HepG2 (cell line): ENCODE measurements around the gene CTXN1. TPM values are rescaled to one million over a fixed set of nuclear protein-coding genes. Genes with fewer than 3 reads are reported as not detected.
A peak's percentile ranks its signal among the peaks of the same experiment; 100 is the strongest.

Experiments used
- CHCHD3 ChIP-seq: sonication (generic); formaldehyde crosslinking; IDR thresholded peaks from 2 replicates; pipeline ENCODE4 v1.8.0; 2022; ENCODE audit warnings: mild to moderate bottlenecking, missing genetic modification reagents, moderate library complexity
- GATAD1 ChIP-seq: IDR thresholded peaks from 2 replicates; pipeline ENCODE4 v1.6.1; 2016; ENCODE audit warnings: missing genetic modification reagents, missing compliant biosample characterization
- KLF13 ChIP-seq: sonication (generic); formaldehyde crosslinking; IDR thresholded peaks from 2 replicates; pipeline ENCODE4 v1.4.0; 2020; ENCODE audit warnings: mild to moderate bottlenecking, missing genetic modification reagents
- MEIS1 ChIP-seq: sonication (generic); formaldehyde crosslinking; IDR thresholded peaks from 2 replicates; pipeline ENCODE4 v1.9.0; 2021; ENCODE audit warnings: mild to moderate bottlenecking, missing genetic modification reagents, moderate library complexity, borderline replicate concordance
- NCOA5 ChIP-seq: sonication (generic); formaldehyde crosslinking; IDR thresholded peaks from 2 replicates; pipeline ENCODE4 v1.4.0; 2020; ENCODE audit warnings: missing genetic modification reagents
- SOX5 ChIP-seq: IDR thresholded peaks from 2 replicates; pipeline ENCODE4 v1.6.1; 2016; ENCODE audit warnings: borderline replicate concordance
- SRSF4 ChIP-seq: fragments of 200-400 bp; formaldehyde crosslinking; IDR thresholded peaks from one replicate; pipeline ENCODE4 v1.6.1; 2018; ENCODE audit warnings: mild to moderate bottlenecking, low read depth, low read length, moderate library complexity; ENCODE audit not compliant: poor library complexity, severe bottlenecking
- TCF7L2 ChIP-seq: IDR thresholded peaks from 2 replicates; pipeline ENCODE4 v1.6.1; 2011; ENCODE audit warnings: mild to moderate bottlenecking, low read depth, low read length, moderate library complexity
- ZNF572 ChIP-seq: sonication (generic); formaldehyde crosslinking; IDR thresholded peaks from 2 replicates; pipeline ENCODE4 v1.5.1; 2020; ENCODE audit warnings: mild to moderate bottlenecking, missing genetic modification reagents
- ZNF749 ChIP-seq: sonication (generic); formaldehyde crosslinking; IDR thresholded peaks from 2 replicates; pipeline ENCODE4 v1.8.0; 2022; ENCODE audit warnings: mild to moderate bottlenecking, missing genetic modification reagents, moderate library complexity, borderline replicate concordance
- ZNF850 ChIP-seq: sonication (generic); formaldehyde crosslinking; conservative IDR thresholded peaks from 2 replicates; pipeline ENCODE4 v1.9.0; 2021; ENCODE audit warnings: mild to moderate bottlenecking, missing genetic modification reagents
- polyA plus RNA-seq, 8 experiments: library from polyadenylated mRNA; depleted of rRNA in 3 of 8; stranded (reverse) in 7 of 8; unstranded in 1 of 8; fragments of >200 nt; fragmentation: Illumina TruSeq in 4 of 8; extraction: Trizol in 4 of 8; gene quantifications; 2 replicates each; pipeline versions ENCODE4 v1.2.1 to v1.2.3, GENCODE V29; 2011 to 2016; ENCODE audit warnings: low read depth in 4 of 8, missing spikeins in 1 of 8, mixed read lengths in 1 of 8; ENCODE audit not compliant: insufficient read depth in 1 of 8
- total RNA-seq, 5 experiments: library from RNA; depleted of rRNA; stranded (reverse); fragments of >200 nt; fragmentation: Illumina TruSeq; extraction: Trizol; gene quantifications; 2 replicates each; pipeline ENCODE4 v1.2.3, GENCODE V29; 2016; ENCODE audit warnings: low read depth in 1 of 5
- TF ChIP-seq, protein P1 (sequence below): sonication (generic); formaldehyde crosslinking; IDR thresholded peaks from 2 replicates; pipeline ENCODE4 v1.9.0; 2021; ENCODE audit warnings: mild to moderate bottlenecking, missing genetic modification reagents
- TF ChIP-seq, protein P2 (sequence below): sonication (generic); formaldehyde crosslinking; IDR thresholded peaks from 2 replicates; pipeline ENCODE4 v1.5.0; 2020; ENCODE audit warnings: mild to moderate bottlenecking, low read depth, missing genetic modification reagents, borderline replicate concordance
- TF ChIP-seq, protein P3 (sequence below): sonication (generic); formaldehyde crosslinking; IDR thresholded peaks from 2 replicates; pipeline ENCODE4 v1.4.0; 2020; ENCODE audit warnings: mild to moderate bottlenecking, missing genetic modification reagents
- TF ChIP-seq, protein P4 (sequence below): sonication (generic); formaldehyde crosslinking; IDR thresholded peaks from 2 replicates; pipeline ENCODE4 v1.4.0; 2020; ENCODE audit warnings: missing genetic modification reagents, mild to moderate bottlenecking, borderline replicate concordance
- TF ChIP-seq, protein P5 (sequence below): sonication (generic); formaldehyde crosslinking; IDR thresholded peaks from 2 replicates; pipeline ENCODE4 v1.4.0; 2020; ENCODE audit warnings: low read depth, mild to moderate bottlenecking, missing genetic modification reagents

Gene CTXN1
- total and polyA plus RNA-seq, 2 of the 13 experiments (the other 11 are each of a cell fraction or from before 2014, with no cell fraction given), result 0.11 TPM; not detected in 1

DNA sequence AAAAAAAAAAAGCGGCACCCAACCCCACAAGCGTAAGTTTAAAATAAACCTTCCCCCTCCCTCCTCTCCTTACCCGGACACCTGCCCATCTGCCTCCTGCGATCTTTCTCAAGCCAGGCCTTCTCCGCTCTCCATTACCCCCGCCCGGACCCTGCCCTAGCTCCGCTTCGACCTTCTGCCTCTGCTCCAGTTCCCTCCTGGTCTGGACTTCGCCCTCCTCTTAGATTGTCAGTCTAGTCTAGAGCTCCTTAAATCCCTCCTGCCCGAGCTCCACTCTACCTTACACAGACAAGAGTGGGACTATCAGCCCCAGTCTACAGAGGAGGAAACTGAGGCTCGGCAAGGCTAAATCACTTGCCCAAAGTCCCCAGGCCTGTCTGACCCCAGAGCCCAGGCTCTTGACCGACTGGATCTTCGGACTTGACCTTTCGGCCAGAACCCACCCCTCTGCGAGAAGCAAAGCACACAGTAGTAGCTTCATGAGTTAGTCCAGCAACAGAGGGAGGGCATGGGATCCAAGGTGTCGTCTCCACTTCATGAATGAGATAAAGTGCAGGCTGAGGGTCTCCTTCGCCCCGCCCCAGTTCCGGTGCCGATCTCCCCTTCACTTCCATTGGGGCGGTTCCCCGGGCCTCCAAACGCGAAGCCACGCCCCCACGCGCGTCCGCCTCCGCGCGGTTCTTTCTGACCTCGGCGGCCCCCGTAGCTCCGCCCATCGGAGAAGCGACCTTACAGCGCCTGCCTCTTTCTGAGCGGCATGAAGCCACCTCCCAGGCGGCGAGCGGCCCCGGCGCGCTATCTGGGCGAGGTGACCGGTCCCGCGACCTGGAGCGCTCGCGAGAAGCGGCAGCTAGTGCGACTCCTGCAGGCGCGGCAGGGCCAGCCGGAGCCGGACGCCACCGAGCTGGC is 6.1 kb downstream of the CTXN1 start, which contains the start of gene SNAPC2 (continued):
- TF ChIP-seq, protein P1, sequence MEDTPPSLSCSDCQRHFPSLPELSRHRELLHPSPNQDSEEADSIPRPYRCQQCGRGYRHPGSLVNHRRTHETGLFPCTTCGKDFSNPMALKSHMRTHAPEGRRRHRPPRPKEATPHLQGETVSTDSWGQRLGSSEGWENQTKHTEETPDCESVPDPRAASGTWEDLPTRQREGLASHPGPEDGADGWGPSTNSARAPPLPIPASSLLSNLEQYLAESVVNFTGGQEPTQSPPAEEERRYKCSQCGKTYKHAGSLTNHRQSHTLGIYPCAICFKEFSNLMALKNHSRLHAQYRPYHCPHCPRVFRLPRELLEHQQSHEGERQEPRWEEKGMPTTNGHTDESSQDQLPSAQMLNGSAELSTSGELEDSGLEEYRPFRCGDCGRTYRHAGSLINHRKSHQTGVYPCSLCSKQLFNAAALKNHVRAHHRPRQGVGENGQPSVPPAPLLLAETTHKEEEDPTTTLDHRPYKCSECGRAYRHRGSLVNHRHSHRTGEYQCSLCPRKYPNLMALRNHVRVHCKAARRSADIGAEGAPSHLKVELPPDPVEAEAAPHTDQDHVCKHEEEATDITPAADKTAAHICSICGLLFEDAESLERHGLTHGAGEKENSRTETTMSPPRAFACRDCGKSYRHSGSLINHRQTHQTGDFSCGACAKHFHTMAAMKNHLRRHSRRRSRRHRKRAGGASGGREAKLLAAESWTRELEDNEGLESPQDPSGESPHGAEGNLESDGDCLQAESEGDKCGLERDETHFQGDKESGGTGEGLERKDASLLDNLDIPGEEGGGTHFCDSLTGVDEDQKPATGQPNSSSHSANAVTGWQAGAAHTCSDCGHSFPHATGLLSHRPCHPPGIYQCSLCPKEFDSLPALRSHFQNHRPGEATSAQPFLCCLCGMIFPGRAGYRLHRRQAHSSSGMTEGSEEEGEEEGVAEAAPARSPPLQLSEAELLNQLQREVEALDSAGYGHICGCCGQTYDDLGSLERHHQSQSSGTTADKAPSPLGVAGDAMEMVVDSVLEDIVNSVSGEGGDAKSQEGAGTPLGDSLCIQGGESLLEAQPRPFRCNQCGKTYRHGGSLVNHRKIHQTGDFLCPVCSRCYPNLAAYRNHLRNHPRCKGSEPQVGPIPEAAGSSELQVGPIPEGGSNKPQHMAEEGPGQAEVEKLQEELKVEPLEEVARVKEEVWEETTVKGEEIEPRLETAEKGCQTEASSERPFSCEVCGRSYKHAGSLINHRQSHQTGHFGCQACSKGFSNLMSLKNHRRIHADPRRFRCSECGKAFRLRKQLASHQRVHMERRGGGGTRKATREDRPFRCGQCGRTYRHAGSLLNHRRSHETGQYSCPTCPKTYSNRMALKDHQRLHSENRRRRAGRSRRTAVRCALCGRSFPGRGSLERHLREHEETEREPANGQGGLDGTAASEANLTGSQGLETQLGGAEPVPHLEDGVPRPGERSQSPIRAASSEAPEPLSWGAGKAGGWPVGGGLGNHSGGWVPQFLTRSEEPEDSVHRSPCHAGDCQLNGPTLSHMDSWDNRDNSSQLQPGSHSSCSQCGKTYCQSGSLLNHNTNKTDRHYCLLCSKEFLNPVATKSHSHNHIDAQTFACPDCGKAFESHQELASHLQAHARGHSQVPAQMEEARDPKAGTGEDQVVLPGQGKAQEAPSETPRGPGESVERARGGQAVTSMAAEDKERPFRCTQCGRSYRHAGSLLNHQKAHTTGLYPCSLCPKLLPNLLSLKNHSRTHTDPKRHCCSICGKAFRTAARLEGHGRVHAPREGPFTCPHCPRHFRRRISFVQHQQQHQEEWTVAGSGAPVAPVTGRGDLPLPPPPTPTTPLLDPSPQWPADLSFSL, result no peak
- TF ChIP-seq TCF7L2 (no peak), ZNF850 (0 out of 2 replicates have a peak, but pooled peaks have one; percentile 58), SRSF4 (no peak), CHCHD3 (CRISPR knock-in tag) (no peak), NCOA5 (CRISPR knock-in tag) (no peak), SOX5 (CRISPR knock-in tag) (0 out of 2 replicates have a peak, but pooled peaks have one; percentile 17), ZNF572 (peak; percentile 51; the same call in 1 of the 2 replicates), ZNF749 (CRISPR knock-in tag) (peak; percentile 69; the same call in 1 of the 2 replicates), GATAD1 (CRISPR knock-in tag) (peak; percentile 89), MEIS1 (CRISPR knock-in tag) (0 out of 2 replicates have a peak, but pooled peaks have one; percentile 45), KLF13 (0 out of 2 replicates have a peak, but pooled peaks have one; percentile 47)
- TF ChIP-seq, protein P2, sequence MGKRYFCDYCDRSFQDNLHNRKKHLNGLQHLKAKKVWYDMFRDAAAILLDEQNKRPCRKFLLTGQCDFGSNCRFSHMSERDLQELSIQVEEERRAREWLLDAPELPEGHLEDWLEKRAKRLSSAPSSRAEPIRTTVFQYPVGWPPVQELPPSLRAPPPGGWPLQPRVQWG (CRISPR knock-in tag), result no peak
- TF ChIP-seq, protein P3, sequence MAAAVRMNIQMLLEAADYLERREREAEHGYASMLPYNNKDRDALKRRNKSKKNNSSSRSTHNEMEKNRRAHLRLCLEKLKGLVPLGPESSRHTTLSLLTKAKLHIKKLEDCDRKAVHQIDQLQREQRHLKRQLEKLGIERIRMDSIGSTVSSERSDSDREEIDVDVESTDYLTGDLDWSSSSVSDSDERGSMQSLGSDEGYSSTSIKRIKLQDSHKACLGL (CRISPR knock-in tag), result peak; percentile 69
- TF ChIP-seq, protein P4, sequence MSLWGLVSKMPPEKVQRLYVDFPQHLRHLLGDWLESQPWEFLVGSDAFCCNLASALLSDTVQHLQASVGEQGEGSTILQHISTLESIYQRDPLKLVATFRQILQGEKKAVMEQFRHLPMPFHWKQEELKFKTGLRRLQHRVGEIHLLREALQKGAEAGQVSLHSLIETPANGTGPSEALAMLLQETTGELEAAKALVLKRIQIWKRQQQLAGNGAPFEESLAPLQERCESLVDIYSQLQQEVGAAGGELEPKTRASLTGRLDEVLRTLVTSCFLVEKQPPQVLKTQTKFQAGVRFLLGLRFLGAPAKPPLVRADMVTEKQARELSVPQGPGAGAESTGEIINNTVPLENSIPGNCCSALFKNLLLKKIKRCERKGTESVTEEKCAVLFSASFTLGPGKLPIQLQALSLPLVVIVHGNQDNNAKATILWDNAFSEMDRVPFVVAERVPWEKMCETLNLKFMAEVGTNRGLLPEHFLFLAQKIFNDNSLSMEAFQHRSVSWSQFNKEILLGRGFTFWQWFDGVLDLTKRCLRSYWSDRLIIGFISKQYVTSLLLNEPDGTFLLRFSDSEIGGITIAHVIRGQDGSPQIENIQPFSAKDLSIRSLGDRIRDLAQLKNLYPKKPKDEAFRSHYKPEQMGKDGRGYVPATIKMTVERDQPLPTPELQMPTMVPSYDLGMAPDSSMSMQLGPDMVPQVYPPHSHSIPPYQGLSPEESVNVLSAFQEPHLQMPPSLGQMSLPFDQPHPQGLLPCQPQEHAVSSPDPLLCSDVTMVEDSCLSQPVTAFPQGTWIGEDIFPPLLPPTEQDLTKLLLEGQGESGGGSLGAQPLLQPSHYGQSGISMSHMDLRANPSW, result no peak
- TF ChIP-seq, protein P5, sequence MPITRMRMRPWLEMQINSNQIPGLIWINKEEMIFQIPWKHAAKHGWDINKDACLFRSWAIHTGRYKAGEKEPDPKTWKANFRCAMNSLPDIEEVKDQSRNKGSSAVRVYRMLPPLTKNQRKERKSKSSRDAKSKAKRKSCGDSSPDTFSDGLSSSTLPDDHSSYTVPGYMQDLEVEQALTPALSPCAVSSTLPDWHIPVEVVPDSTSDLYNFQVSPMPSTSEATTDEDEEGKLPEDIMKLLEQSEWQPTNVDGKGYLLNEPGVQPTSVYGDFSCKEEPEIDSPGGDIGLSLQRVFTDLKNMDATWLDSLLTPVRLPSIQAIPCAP (CRISPR knock-in tag), result no peak
